ENCODE results near the gene YAE1. TPM values are rescaled to one million over a fixed set of nuclear protein-coding genes. Genes with fewer than 3 reads are reported as not detected.

Gene YAE1
- total and polyA plus RNA-seq, 2 of the 13 experiments (the other 11 are each of a cell fraction or from before 2014, with no cell fraction given), result 18.7 to 28.3 TPM

GRCh38 chr7:39534599-39534998 is 31.6 kb upstream of the YAE1 start (continued):
- TF ChIP-seq ZNF574 (CRISPR knock-in tag; IDR thresholded peaks at IDR 0.05) (no peak), CSRNP2 (CRISPR knock-in tag; conservative IDR thresholded peaks at IDR 0.05; ENCODE audit: low read depth) (no peak), CHD4 (IDR thresholded peaks at IDR 0.05; ENCODE audit: borderline replicate concordance, low read length) (no peak), HOXD1 (CRISPR knock-in tag; IDR thresholded peaks at IDR 0.05) (no peak), ZNF724P (CRISPR knock-in tag; IDR thresholded peaks at IDR 0.05; ENCODE audit: borderline replicate concordance) (no peak), TGIF2 (CRISPR knock-in tag; IDR thresholded peaks at IDR 0.05) (no peak), MAFF (IDR thresholded peaks at IDR 0.05; ENCODE audit: low read depth, low read length) (no peak)

GRCh38 chr7:39535064-39535463 is 31.1 kb upstream of the YAE1 start:
- Histone ChIP-seq H4K20me1 (ENCODE audit: insufficient read depth, low read length) (no peaks in the 10 kb centered on the region), H2AFZ (ENCODE audit: low read length) (no peak overlapping the region), H3K4me2 (ENCODE audit: low read depth, low read length) (no peak overlapping the region), H3K4me1 (ENCODE audit: insufficient read depth, low read length) (peaks cover 26% of the 10 kb centered on the region), H3K4me3 (replicated peaks in 1 of 3; ENCODE audit: insufficient read depth in 1 of 3, low read depth in 2 of 3, low read length in 3 of 3) (no peak overlapping the region), H3K36me3 (replicated peaks in 1 of 2; ENCODE audit: control insufficient read depth in 1 of 2, insufficient read depth in 2 of 2, low read length in 2 of 2) (no peaks in the 10 kb centered on the region), H3K27me3 (ENCODE audit: control insufficient read depth in 1 of 2, insufficient read depth in 2 of 2, low read length in 2 of 2) (peaks cover 0 to 10% of the 10 kb centered on the region in 2 experiments; a peak in 1 of 5 replicates), H3K79me2 (ENCODE audit: insufficient read depth, low read length) (no peaks in the 10 kb centered on the region), H3K9ac (ENCODE audit: insufficient read depth, low read depth, low read length) (no peak overlapping the region), H3K27ac (ENCODE audit: extremely low read length, insufficient read depth, low read length) (no peak overlapping the region), H3K9me3 (ENCODE audit: low read length) (no peaks in the 10 kb centered on the region)
- intact Hi-C loops (cut with micrococcal nuclease; ENCODE audit: unreplicated experiment), result no loop called here
- POLR2A ChIA-PET, result no interaction called here
- FAIRE-seq (no peak), DNase-seq (ENCODE audit: low spot score) (no peak), ATAC-seq (no peak)
- BruUV-seq (replicated peaks), result no TSS peak
- CTCF ChIA-PET (ENCODE audit: low intra/inter-chr PET ratio, low total read pairs), result no interaction called here
- TF ChIP-seq MED1 (CRISPR knock-in tag; IDR thresholded peaks at IDR 0.05), result no peak
- no peak for TF ChIP-seq CEBPZ (IDR thresholded peaks at IDR 0.05; ENCODE audit: low read length)
- no peak for TF ChIP-seq ZNF232 (CRISPR knock-in tag; IDR thresholded peaks at IDR 0.05; ENCODE audit: borderline replicate concordance)
- in situ Hi-C loops (cut with HindIII; ENCODE audit: extremely low pct_ligation_motif_present, low pct_unique_long_range_greater_than_20kb), result no loop called here

Data from HepG2 (cell line).